NOMO-1 treated with DMSO at 0.1 percent for 48 hours (cell line): Measurements from ENCODE around the gene SENP5.

ENCODE experiments used
- DNase-seq: peaks from one replicate; lab custom pipeline; 2025; ENCODE audit not compliant: unreplicated experiment; lab: John Stamatoyannopoulos, UW

Gene SENP5

DNA sequence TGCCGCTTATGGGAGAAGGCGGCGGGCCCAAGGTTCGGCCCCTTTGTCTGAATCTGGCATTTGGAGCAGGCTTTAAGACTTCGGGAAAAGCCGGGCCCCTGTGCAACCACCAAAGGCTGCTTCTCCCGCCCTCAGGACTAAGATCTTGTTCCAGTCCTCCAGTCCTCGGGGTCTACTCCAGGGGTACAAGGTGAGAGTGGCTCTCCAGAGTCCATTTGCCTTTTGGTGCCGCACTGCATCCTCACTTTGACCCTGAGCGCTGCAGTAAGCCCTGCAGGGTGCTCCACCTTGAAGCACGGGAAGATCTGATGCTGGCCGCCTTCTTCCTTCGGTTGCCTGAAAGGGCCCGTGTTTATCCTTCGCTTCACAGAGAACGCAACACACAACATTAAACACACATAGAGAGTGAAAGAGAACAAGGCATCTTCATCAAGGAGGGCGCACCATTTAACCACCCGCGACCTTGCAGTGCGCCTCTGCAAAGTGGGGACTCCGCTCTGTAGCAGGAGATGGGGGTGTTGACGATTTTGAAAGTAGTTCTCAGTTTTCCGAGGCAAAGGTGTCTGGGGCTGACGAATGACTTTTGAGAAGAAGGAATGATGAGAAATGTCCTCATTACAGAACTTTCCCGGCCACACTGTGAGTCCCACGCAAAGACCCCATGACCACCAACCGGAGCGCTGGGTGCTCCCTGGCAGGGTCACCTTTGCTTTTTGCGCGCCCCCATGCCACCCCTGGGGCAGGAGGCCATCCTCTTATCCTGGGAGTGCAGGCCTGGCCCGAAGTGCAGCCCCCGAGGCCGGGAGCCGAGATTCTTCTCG, 99.9 kb downstream of the SENP5 start:
- no peak for DNase-seq

GRCh38 chr3:196968233-196969133, 100.8 kb downstream of the SENP5 start, which contains the start of gene PIGZ:
TSS of gene PIGZ (minus strand) at chr3:196968833. CDS start at chr3:196952031, 16,802 bp downstream.
- peak; percentile 49 for DNase-seq

DNA sequence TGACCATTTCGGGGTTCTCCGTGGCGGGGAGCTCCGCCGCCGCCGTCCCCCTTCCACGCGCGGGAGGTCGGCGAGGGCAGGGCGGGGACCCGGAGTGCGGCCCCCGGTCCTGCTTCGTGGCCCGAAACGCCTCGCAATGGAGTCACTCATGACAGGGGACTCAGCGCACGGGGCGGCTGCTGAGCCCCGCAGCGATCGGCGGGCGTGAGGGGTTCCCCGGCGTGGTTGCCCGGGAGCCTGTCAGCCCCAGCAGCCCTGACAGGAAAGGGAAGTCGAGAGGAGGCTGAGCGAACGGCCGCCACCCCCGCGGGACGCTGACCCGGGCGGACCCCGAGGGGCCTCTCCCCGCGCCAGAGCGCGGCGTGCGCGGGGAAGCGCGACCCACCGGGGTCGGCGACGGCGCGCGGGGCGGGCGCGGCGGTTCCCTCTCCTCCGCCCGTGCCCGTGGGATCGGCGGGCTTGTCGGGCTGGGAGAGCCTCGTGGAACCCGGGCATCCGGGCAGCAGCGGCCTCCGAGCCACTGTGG, 101.5 kb downstream of the SENP5 start:
- DNase-seq = peak; percentile 65

- peak; percentile 58 for DNase-seq
Measured at GRCh38 chr3:196969660-196970546, 102.2 kb downstream of the SENP5 start.

- no peak for DNase-seq
Measured at GRCh38 chr3:196970547-196971093, 102.9 kb downstream of the SENP5 start.

DNA sequence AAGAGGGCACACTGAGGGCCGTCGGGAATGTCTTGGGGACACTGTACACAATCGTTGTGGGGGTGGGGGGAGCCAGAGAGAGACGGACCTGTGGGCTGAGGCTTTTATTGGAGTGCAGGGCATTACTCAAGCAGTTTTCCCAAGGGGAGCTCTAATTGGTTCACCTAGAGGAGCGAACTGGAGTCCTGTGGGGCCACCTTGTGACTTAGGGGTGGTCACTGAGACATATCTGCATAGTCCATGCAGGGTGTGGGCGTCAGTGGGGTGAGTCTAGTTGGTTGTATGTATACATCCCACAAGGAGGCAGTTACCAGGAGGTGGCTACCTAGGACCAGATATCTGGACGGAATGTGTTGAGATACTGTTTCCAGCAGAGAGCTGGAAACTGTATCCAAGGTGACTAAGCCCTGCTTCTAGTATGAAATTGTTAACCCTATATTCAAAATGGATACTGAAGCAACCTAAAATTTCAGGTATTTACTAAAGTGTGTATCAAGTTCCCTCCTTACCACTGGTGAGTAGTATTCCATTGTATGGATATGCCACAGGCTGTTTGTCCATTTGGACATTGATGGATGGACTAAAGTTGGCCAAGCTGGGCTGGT, 103.5 kb downstream of the SENP5 start:
- no peak for DNase-seq

DNA sequence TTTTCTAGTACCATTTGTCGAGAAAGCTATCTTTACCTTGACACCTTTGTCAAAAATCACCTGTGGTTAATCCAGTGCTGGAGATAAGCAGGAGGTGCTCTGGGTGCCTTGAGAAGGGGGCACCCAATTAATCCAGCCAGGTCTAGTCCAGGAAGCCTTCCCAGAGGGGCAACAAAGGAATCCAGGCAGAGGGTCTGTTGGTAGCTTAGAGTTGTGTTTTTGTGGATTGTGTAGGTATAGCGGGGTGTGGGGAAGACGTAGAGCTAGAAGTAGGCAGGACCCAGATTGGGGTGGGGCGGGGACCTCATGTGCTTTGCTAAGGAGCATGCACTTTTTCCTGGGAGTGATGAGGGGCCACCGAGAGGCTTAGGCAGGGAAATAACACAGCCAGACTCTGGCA, 106.9 kb downstream of the SENP5 start:
- no peak for DNase-seq

DNA sequence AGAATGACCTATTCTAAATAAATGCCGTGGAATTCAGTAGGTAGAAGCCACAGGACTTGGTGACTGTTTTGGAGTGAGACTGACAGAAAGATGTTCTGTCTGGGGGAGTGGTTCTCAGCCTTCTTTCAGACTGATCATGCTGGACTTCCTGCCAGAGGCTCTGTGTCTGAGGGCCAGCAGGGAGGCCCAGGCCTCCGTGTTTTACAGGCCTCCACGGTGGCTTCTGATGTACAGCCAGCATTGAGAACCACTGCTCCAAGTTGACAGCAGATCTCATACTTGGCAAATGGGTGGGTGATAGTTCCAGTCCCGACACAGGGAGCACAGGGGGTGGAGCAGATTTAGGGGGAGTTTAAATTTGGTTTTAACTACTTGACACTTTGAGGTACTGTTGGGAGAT, 107.6 kb downstream of the SENP5 start:
- DNase-seq = no peak

DNA sequence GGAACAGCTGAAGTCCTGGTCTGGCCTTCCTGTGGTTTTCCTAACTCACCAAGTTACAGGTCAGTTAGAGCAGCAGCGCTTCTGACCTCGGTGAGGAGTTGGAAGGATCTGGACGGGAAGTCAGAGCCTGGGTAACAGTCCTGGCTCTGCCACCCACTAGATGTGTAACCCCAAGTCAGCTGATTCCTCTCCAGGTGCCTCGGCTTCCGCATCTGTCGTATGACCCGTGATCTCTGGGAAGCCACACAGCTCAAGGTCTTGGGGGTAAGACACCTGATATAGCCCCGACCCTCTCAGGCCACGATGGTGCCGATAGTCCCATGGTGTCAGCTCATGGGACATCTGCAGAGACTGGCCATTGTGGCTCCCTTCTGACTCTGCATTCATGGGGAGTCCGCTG, 109.2 kb downstream of the SENP5 start:
- no peak for DNase-seq

GRCh38 chr3:196979545-196979944, 111.8 kb downstream of the SENP5 start:
- no peak for DNase-seq

DNA sequence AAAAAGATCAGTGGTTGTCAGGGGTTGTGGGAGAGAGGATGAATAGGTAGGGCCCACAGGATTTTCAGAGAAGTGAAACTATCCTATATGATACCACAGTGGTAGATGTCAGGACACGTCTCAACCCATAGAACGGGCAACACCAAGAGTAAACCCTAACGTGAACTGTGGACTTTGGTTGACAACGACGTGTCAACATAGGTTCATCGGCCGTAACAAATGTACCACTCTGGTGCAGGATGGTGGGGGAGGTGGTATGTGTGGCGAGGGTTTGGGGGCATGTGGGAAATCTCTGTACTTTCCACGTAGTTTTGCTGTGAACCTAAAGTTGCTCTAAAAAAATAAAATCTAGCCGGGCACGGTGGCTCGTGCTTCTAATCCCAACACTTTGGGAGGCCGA, 113.9 kb downstream of the SENP5 start:
- DNase-seq = no peak

DNA sequence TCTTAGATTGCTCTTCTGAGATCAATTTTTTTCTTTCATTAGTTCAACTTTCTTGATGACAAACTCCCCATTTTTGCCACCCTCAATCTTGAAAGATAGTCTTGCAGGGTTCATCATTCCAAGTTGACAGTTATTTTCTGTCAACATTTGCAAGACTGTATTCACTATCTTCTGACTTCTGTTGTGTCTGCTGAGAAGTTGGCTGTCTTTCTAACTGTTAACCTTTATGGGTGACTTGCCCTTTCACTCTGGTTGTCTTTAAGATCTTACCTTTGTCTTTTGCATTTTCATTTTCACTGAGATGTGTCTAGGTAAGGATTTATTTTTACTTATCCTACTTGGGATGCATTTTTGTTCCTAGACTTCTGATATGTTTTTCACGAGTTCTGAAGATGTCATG, 115.5 kb downstream of the SENP5 start:
- no peak for DNase-seq
